GM12878 (cell line): Measurements from ENCODE around the gene SLC37A3.

Experiments
- BCLAF1 ChIP-seq: fragments of 450-650 bp; IDR thresholded peaks from 2 replicates; pipeline ENCODE4 v1.6.1; 2017; ENCODE audit warnings: antibody characterized with exemption, mild to moderate bottlenecking, moderate library complexity
- CTCF ChIP-seq, 3 experiments: IDR thresholded peaks in 2 of 3; conservative IDR thresholded peaks in 1 of 3; 2 replicates each; pipeline ENCODE4 v1.5.1; 2011; ENCODE audit warnings: low read depth in 3 of 3, low read length in 3 of 3, mild to moderate bottlenecking in 3 of 3, control low read depth in 2 of 3, moderate library complexity in 2 of 3, inconsistent platforms in 1 of 3, mixed read lengths in 1 of 3; ENCODE audit not compliant: control insufficient read depth in 2 of 3, insufficient read depth in 1 of 3; ENCODE audit errors: extremely low read depth in 1 of 3
- EP300 ChIP-seq, 2 experiments: fragments of 150-350 bp in 1 of 2; IDR thresholded peaks; 2 replicates each; pipeline ENCODE4 v1.6.1; 2011 to 2012; ENCODE audit warnings: low read depth in 2 of 2, low read length in 2 of 2, borderline replicate concordance in 1 of 2, improper control_type of control experiment in 1 of 2, inconsistent platforms in 1 of 2; ENCODE audit not compliant: control insufficient read depth in 1 of 2
- EZH2 ChIP-seq: IDR thresholded peaks from 2 replicates; pipeline ENCODE4 v1.6.1; 2012; ENCODE audit warnings: low read depth, mild to moderate bottlenecking, control low read depth, inconsistent platforms, low read length, borderline replicate concordance; ENCODE audit not compliant: control insufficient read depth
- PAX8 ChIP-seq: fragments of 450-650 bp; IDR thresholded peaks from 2 replicates; pipeline ENCODE4 v1.6.1; 2017; ENCODE audit warnings: mild to moderate bottlenecking, moderate library complexity
- POLR2A ChIP-seq: IDR thresholded peaks from 2 replicates; pipeline ENCODE4 v1.6.1; 2011; ENCODE audit warnings: low read depth, mild to moderate bottlenecking, low read length
- RAD21 ChIP-seq: IDR thresholded peaks from 2 replicates; pipeline ENCODE4 v1.6.1; 2011; ENCODE audit warnings: mild to moderate bottlenecking, low read depth, low read length, moderate library complexity; ENCODE audit not compliant: insufficient read depth
- ZNF274 ChIP-seq: IDR thresholded peaks from one replicate; pipeline ENCODE4 v1.8.0; 2011; ENCODE audit not compliant: insufficient read length, insufficient read depth

DNA sequence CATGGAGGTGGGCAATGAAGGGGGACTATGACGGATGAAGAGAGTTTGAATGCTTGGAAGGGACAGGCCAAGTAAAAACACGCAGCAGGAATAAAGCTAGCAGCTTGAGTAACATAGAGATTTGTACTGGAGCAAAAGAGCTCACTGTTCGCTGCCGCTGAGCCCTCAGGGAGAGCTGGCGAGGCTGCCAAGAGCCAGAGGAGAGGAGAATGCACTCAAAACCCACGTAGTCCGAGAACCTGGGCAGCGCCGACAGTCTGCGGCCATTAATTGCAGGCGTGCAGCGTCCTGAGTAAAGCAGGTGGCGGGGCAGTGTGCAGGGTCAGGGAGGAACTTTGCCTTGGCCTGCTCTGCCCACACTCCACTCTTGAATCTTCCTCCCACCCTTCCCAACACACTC is 68.2 kb downstream of the SLC37A3 start:
- TF ChIP-seq CTCF (IDR thresholded peaks at IDR 0.05 in 2 of 3, conservative IDR thresholded peaks at IDR 0.05 in 1 of 3; ENCODE audit: control insufficient read depth in 2 of 3, extremely low read depth in 1 of 3, insufficient read depth in 1 of 3, low read depth in 3 of 3, low read length in 3 of 3) = no peak
- TF ChIP-seq BCLAF1 = no peak
- no peak for TF ChIP-seq PAX8
- TF ChIP-seq RAD21 = no peak
- TF ChIP-seq ZNF274 = no peak
- no peak for TF ChIP-seq POLR2A
- no peak for TF ChIP-seq EZH2
- no peak for TF ChIP-seq EP300 (IDR thresholded peaks at IDR 0.05; ENCODE audit: borderline replicate concordance in 1 of 2, control insufficient read depth in 1 of 2, low read depth in 2 of 2, low read length in 2 of 2)
